IPS-15b (cell line): ENCODE results near the gene VCX2.
"Not testable (repeated sequence)": the region's sequence is repeated elsewhere in the genome, so short reads cannot be mapped to it uniquely, and the experiment has no call there.

Experiments used
- H3K27me3 ChIP-seq: one replicate; pipeline ENCODE4 v1.6.1; 2013; ENCODE audit warnings: low read length; ENCODE audit not compliant: control insufficient read depth, insufficient read depth
- H3K36me3 ChIP-seq: one replicate; pipeline ENCODE4 v1.6.1; 2013; ENCODE audit warnings: low read length; ENCODE audit not compliant: control insufficient read depth, insufficient read depth
- H3K4me1 ChIP-seq: one replicate; pipeline ENCODE4 v1.6.1; 2013; ENCODE audit warnings: mild to moderate bottlenecking, low read length; ENCODE audit not compliant: control insufficient read depth, insufficient read depth
- H3K4me3 ChIP-seq: one replicate; pipeline ENCODE4 v1.5.1; 2013; ENCODE audit warnings: low read depth, low read length
- H3K9ac ChIP-seq: one replicate; pipeline ENCODE4 v1.6.1; 2013; ENCODE audit warnings: low read depth, mild to moderate bottlenecking, low read length
- H3K9me3 ChIP-seq: one replicate; pipeline ENCODE4 v1.6.1; 2013; ENCODE audit warnings: mild to moderate bottlenecking, low read length; ENCODE audit not compliant: control insufficient read depth, insufficient read depth

Gene VCX2

DNA sequence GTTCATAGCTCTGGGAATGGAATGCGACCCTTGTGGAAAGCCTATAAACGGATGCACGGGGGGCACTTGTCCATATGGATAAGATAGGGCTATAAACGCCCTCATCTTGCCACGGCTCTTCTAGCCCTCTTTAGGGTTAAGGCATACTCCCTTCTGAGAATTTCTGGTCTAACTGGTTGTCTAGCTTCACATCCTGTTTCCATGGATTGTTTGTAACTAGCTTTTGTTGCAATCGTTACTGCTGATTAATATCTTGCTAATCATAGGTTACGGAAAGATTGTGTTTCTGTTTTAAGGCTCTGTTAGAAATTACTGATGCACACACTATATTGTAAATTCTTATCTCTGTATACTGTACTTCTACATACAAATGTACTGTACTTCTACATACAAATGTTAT lies 17.1 kb downstream of the VCX2 start:
- not testable (repeated sequence) for H3K4me1 ChIP-seq, H3K9ac ChIP-seq, H3K36me3 ChIP-seq, H3K9me3 ChIP-seq, H3K27me3 ChIP-seq, H3K4me3 ChIP-seq

GRCh38 chrX:8147226-8147625 lies 23.8 kb downstream of the VCX2 start:
- H3K27me3 ChIP-seq, result no peaks in the 10 kb centered on the region
- peaks cover 2% of the 10 kb centered on the region for H3K9me3 ChIP-seq
- no peaks in the 10 kb centered on the region for H3K4me1 ChIP-seq
- H3K4me3 ChIP-seq, result no peak overlapping the region
- no peaks in the 10 kb centered on the region for H3K36me3 ChIP-seq
- H3K9ac ChIP-seq, result no peak overlapping the region

- no peaks in the 10 kb centered on the region for H3K36me3 ChIP-seq
- no peaks in the 10 kb centered on the region for H3K27me3 ChIP-seq
- no peaks in the 10 kb centered on the region for H3K9me3 ChIP-seq
- no peak overlapping the region for H3K9ac ChIP-seq
- H3K4me1 ChIP-seq, result peaks cover 5% of the 10 kb centered on the region
- no peak overlapping the region for H3K4me3 ChIP-seq
These were observed 26.1 kb downstream of the VCX2 start for GRCh38 chrX:8144925-8145324.

GRCh38 chrX:8141896-8142295 lies 29.2 kb downstream of the VCX2 start:
- Histone ChIP-seq H3K36me3 (no peaks in the 10 kb centered on the region), H3K4me1 (peaks cover 5% of the 10 kb centered on the region), H3K4me3 (no peak overlapping the region), H3K9ac (no peak overlapping the region), H3K27me3 (no peaks in the 10 kb centered on the region), H3K9me3 (no peaks in the 10 kb centered on the region)

DNA sequence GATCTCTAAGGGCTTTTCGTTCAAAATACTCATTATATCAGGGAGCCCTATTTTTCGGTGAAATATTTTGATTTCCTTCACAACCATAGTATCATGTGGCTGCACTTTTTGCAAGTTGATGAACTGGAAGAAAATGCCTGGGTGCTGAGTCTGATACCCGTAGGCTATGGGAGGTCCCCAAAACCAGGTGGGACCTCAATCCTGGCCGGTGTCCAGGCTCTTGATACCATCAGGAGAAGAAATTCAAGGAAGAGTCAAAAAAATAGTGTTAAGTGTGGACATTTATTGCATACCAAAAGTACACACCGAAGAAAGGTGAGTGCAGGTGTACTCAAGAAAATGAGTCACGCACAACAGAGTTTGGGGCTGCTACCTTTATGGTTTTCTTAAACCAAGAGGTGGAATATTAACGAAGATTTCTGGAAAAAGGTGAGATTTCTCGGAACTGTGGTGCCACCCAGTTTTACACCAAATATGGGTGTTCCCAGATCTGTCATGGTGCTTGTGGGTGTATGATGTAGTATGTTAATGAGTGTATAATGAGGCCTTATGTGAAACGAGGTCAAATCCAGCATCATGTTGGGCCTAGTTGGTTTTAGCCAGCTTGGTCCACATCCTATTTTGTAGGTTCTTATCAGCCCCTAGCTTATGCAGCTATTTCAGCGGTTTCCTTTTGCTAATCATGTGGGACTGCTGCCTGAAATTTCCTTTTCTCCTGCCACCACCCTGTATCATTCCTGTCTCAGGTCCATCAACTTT lies 29.9 kb downstream of the VCX2 start:
- Histone ChIP-seq H3K9ac (no peak overlapping the region), H3K36me3 (no peaks in the 10 kb centered on the region), H3K9me3 (no peaks in the 10 kb centered on the region), H3K4me3 (no peak overlapping the region), H3K27me3 (no peaks in the 10 kb centered on the region), H3K4me1 (peaks cover 5% of the 10 kb centered on the region)

- H3K27me3 ChIP-seq, result no peaks in the 10 kb centered on the region
- no peak overlapping the region for H3K9ac ChIP-seq
- H3K9me3 ChIP-seq, result no peaks in the 10 kb centered on the region
- no peaks in the 10 kb centered on the region for H3K36me3 ChIP-seq
- peaks cover 5% of the 10 kb centered on the region for H3K4me1 ChIP-seq
- H3K4me3 ChIP-seq, result no peak overlapping the region
These were observed 31.4 kb downstream of the VCX2 start for GRCh38 chrX:8139716-8140115.

GRCh38 chrX:8138252-8138651 lies 32.8 kb downstream of the VCX2 start:
- Histone ChIP-seq H3K27me3 (no peaks in the 10 kb centered on the region), H3K4me3 (no peak overlapping the region), H3K9ac (no peak overlapping the region), H3K4me1 (peaks cover 5% of the 10 kb centered on the region), H3K36me3 (no peaks in the 10 kb centered on the region), H3K9me3 (no peaks in the 10 kb centered on the region)

DNA sequence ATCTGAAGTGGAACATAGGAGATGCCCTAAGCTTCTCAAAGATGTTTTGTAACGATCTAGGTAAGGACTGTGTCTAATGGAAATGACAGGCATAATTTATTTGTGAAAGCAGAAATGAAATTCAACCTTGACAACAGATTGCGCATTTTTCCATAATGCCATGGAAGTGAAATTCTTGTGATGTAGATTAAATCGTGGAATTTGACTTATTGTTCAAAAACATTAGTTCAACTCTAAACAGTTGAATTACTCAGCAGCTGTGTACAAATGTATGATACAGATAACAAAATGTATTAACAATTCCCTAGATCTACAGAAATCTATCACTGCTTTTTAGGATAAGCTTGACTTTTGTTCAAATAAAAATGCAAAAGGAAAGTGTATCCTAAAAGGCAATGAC lies 44.4 kb downstream of the VCX2 start:
- H3K27me3 ChIP-seq, result no peaks in the 10 kb centered on the region
- no peaks in the 10 kb centered on the region for H3K9me3 ChIP-seq
- H3K36me3 ChIP-seq, result no peaks in the 10 kb centered on the region
- no peak overlapping the region for H3K9ac ChIP-seq
- no peak overlapping the region for H3K4me3 ChIP-seq
- no peaks in the 10 kb centered on the region for H3K4me1 ChIP-seq

DNA sequence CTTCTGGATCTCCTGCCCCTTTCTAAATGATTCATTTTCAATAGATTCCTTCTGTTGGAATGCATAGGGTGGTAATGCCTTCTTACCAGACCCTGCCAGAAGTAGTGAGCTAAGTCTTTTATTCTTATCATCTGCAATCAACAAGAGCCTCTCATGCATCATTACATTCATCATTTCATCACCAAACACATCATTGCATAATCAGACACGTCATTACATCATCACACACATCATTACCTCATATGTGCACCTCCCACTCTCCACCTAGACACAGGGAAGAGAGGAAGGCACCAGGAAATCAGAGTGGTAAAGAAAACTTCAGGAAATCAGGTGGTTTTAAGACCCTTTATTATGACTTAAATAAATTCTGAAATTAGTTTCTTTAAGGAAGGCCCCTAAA lies 45.0 kb downstream of the VCX2 start:
- Histone ChIP-seq H3K9me3 (no peaks in the 10 kb centered on the region), H3K9ac (no peak overlapping the region), H3K4me1 (no peaks in the 10 kb centered on the region), H3K4me3 (no peak overlapping the region), H3K27me3 (no peaks in the 10 kb centered on the region), H3K36me3 (no peaks in the 10 kb centered on the region)

GRCh38 chrX:8125566-8125965 lies 45.5 kb downstream of the VCX2 start:
- no peaks in the 10 kb centered on the region for H3K9me3 ChIP-seq
- no peak overlapping the region for H3K9ac ChIP-seq
- H3K4me1 ChIP-seq, result no peaks in the 10 kb centered on the region
- no peak overlapping the region for H3K4me3 ChIP-seq
- H3K36me3 ChIP-seq, result no peaks in the 10 kb centered on the region
- no peaks in the 10 kb centered on the region for H3K27me3 ChIP-seq

GRCh38 chrX:8122538-8122937 lies 48.5 kb downstream of the VCX2 start:
- H3K27me3 ChIP-seq, result no peaks in the 10 kb centered on the region
- H3K4me1 ChIP-seq, result no peaks in the 10 kb centered on the region
- H3K36me3 ChIP-seq, result no peaks in the 10 kb centered on the region
- no peak overlapping the region for H3K9ac ChIP-seq
- peaks cover 5% of the 10 kb centered on the region for H3K9me3 ChIP-seq
- H3K4me3 ChIP-seq, result no peak overlapping the region

- not testable (repeated sequence) for H3K4me1 ChIP-seq, H3K27me3 ChIP-seq, H3K4me3 ChIP-seq, H3K9me3 ChIP-seq, H3K9ac ChIP-seq, H3K36me3 ChIP-seq
These were observed 49.7 kb downstream of the VCX2 start for GRCh38 chrX:8121391-8121790.
